GM18517 (cell line): ENCODE data around the gene TMEM184C.

Source experiments
- ATAC-seq: cut with Tn5 transposase; IDR thresholded peaks from one replicate; pipeline ENCODE4 v1.9.1; 2021; ENCODE audit warnings: mild to moderate bottlenecking, moderate library complexity; ENCODE audit not compliant: unreplicated experiment

The TMEM184C gene

GRCh38 chr4:147648656-147649055, 31.5 kb downstream of the TMEM184C start:
- ATAC-seq: no peak

GRCh38 chr4:147651563-147651962, 34.4 kb downstream of the TMEM184C start:
- no peak for ATAC-seq

GRCh38 chr4:147655639-147656038, 38.4 kb downstream of the TMEM184C start:
- no peak for ATAC-seq

GRCh38 chr4:147658501-147658900, 41.3 kb downstream of the TMEM184C start:
- no peak for ATAC-seq

GRCh38 chr4:147674073-147674472, 56.9 kb downstream of the TMEM184C start:
- ATAC-seq: no peak

- no peak for ATAC-seq
These were observed 57.3 kb downstream of the TMEM184C start for GRCh38 chr4:147674496-147674895.

GRCh38 chr4:147678106-147678505, 60.9 kb downstream of the TMEM184C start:
- ATAC-seq: no peak

GRCh38 chr4:147678796-147679549, 61.8 kb downstream of the TMEM184C start:
- no peak for ATAC-seq

GRCh38 chr4:147682755-147683154, 65.6 kb downstream of the TMEM184C start:
- ATAC-seq: no peak

- no peak for ATAC-seq
These were observed 66.0 kb downstream of the TMEM184C start for GRCh38 chr4:147683188-147683591.

- peak; percentile 99 for ATAC-seq
These were observed 66.8 kb downstream of the TMEM184C start, which contains the start of gene PRMT9 for GRCh38 chr4:147683717-147684700. TSS of gene PRMT9 (minus strand) at chr4:147684163. CDS start at chr4:147683987, 176 bp downstream.

GRCh38 chr4:147689067-147689466, 71.9 kb downstream of the TMEM184C start:
- ATAC-seq: no peak

GRCh38 chr4:147691820-147692219, 74.6 kb downstream of the TMEM184C start:
- no peak for ATAC-seq

GRCh38 chr4:147693218-147693617, 76.0 kb downstream of the TMEM184C start:
- ATAC-seq: no peak

- no peak for ATAC-seq
These were observed 79.7 kb downstream of the TMEM184C start for GRCh38 chr4:147696866-147697265.

GRCh38 chr4:147704846-147705245, 87.6 kb downstream of the TMEM184C start:
- no peak for ATAC-seq

GRCh38 chr4:147707892-147708672, 90.9 kb downstream of the TMEM184C start:
- ATAC-seq: peak; percentile 77

GRCh38 chr4:147709999-147710398, 92.8 kb downstream of the TMEM184C start:
- ATAC-seq: no peak

GRCh38 chr4:147714575-147715401, 97.6 kb downstream of the TMEM184C start:
- ATAC-seq: no peak

- peak; percentile 95 for ATAC-seq
These were observed 100.7 kb downstream of the TMEM184C start for GRCh38 chr4:147717878-147718277.
